PC-9 (cell line): ENCODE data around the gene ARPC3. TPM values are rescaled to one million over a fixed set of nuclear protein-coding genes. Genes with fewer than 3 reads are reported as not detected.

Experiments
- BruUV-seq: library from RNA; stranded (reverse); fragments of 400-500 nt; replicated peaks from 2 replicates; lab custom pipeline; 2021; lab: Mats Ljungman, UMichigan
- CTCF ChIA-PET: fragments of 300-600 bp; sonication (Branson Sonifier 250); formaldehyde crosslinking; loops from one replicate; lab custom pipeline; 2022; ENCODE audit warnings: antibody characterized with exemption; lab: Charles Lee
- POLR2A ChIA-PET: fragments of 300-600 bp; sonication (Branson Sonifier 250); formaldehyde crosslinking; loops from one replicate; lab custom pipeline; 2022; ENCODE audit warnings: antibody characterized with exemption; ENCODE audit not compliant: unreplicated experiment; lab: Charles Lee
- DNase-seq, 2 experiments: peaks; one replicate each; pipeline versions ENCODE4 v3.0.0 to v3.0.0-alpha.2; 2015 to 2022; ENCODE audit warnings: mixed read lengths in 1 of 2
- H2AFZ ChIP-seq: fragments of 200-600 bp; sonication (generic); 2 replicates; pipeline ENCODE4 v1.8.1; 2017; ENCODE audit warnings: antibody characterized with exemption
- H3F3A ChIP-seq: fragments of 200-600 bp; sonication (generic); 2 replicates; pipeline ENCODE4 v1.8.1; 2017; ENCODE audit warnings: antibody characterized with exemption, mild to moderate bottlenecking, low read depth; ENCODE audit not compliant: insufficient read depth
- H3K27ac ChIP-seq: fragments of 200-600 bp; sonication (generic); 2 replicates; pipeline ENCODE4 v1.6.1; 2016; ENCODE audit warnings: mixed run types
- H3K27me3 ChIP-seq: fragments of 200-600 bp; sonication (generic); 2 replicates; pipeline ENCODE4 v1.6.1; 2016; ENCODE audit warnings: low read depth, mixed run types; ENCODE audit not compliant: insufficient read depth
- H3K36me3 ChIP-seq: fragments of 200-600 bp; sonication (generic); 2 replicates; pipeline ENCODE4 v1.6.1; 2016; ENCODE audit warnings: low read depth, mixed run types
- H3K4me1 ChIP-seq: fragments of 200-600 bp; sonication (generic); replicated peaks from 2 replicates; pipeline ENCODE4 v1.6.1; 2016; ENCODE audit warnings: mixed run types; ENCODE audit not compliant: insufficient read depth
- H3K4me2 ChIP-seq: fragments of 200-600 bp; sonication (generic); 2 replicates; pipeline ENCODE4 v1.6.1; 2017; ENCODE audit warnings: mixed run types
- H3K4me3 ChIP-seq: fragments of 200-600 bp; sonication (generic); 2 replicates; pipeline ENCODE4 v1.6.1; 2016; ENCODE audit warnings: mixed run types
- H3K79me2 ChIP-seq: fragments of 200-600 bp; sonication (generic); 2 replicates; pipeline ENCODE4 v1.6.1; 2017; ENCODE audit warnings: low read depth, mixed run types
- H3K9me2 ChIP-seq: fragments of 200-600 bp; sonication (generic); 2 replicates; pipeline ENCODE4 v1.8.1; 2017; ENCODE audit warnings: mild to moderate bottlenecking; ENCODE audit not compliant: insufficient read depth
- H3K9me3 ChIP-seq: fragments of 200-600 bp; sonication (generic); 2 replicates; pipeline ENCODE4 v1.8.1; 2016; ENCODE audit warnings: low read depth; ENCODE audit not compliant: insufficient read depth
- H4K20me1 ChIP-seq: fragments of 200-600 bp; sonication (generic); 2 replicates; pipeline ENCODE4 v1.8.1; 2017; ENCODE audit not compliant: insufficient read depth
- EZH2 ChIP-seq: fragments of 200-600 bp; sonication (generic); IDR thresholded peaks from 2 replicates; pipeline ENCODE4 v1.8.0; 2017; ENCODE audit warnings: antibody characterized with exemption, low read depth
- intact Hi-C: fragments of 100-400 bp; cut with micrococcal nuclease; formaldehyde crosslinking; loops from one replicate; pipeline ENCODE4 v1.10.0; 2022; ENCODE audit not compliant: unreplicated experiment
- total RNA-seq: library from RNA; stranded (reverse); gene quantifications from 2 replicates; pipeline ENCODE4 v1.2.3, GENCODE V29; 2021
- TF ChIP-seq, protein P1 (sequence below): fragments of 200-600 bp; sonication (generic); conservative IDR thresholded peaks from 2 replicates; pipeline ENCODE4 v1.6.1; 2017; ENCODE audit warnings: mixed run types, antibody characterized with exemption, mild to moderate bottlenecking, moderate library complexity

The ARPC3 gene
- total RNA-seq, 1 experiment from 2014 or later = 229 TPM

DNA sequence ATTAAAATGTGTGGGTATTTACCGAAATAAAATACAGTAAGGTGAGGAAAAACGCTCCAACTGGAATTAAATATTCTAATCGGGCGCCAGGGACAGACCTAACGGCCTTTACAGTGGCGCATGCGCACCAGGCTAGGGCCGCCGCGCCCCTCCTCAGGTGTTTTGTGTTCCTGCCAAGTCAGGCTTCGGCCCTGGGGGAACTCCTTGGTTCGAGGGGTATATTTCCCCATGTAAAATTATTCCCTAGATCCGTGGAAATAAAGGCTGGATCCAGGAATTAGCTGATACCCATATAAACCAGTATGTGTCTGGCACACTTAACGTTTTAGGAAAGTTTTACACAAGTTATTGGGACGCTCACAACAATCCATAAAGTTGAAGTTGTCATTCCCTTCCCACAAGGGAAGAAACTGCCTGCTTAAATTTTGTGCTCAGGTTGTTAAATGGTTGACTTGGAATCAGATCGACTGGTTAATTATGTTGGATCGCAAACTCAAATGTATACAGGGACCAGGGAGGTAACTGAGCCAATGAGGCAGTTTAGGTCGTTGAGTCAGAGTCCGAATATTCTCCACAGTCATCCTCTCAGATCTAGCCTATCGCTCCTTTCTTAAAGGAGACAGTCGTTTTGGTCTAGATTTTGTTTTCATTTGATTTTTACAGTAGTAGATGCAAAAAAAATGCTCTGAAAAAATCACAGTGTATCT, 46.0 kb downstream of the ARPC3 start:
- peak overlapping the region; percentile 100 for H2AFZ ChIP-seq
- peak; percentile 65 to 71 for DNase-seq
- H3K9me2 ChIP-seq = no peaks in the 10 kb centered on the region
- peaks cover 43% of the 10 kb centered on the region for H3K79me2 ChIP-seq
- CTCF ChIA-PET = interaction anchor here (0.6 kb wide), 2 partner anchors 304 to 518 kb away, joined by 6 to 14 read pairs; no protein-coding TSS in a partner anchor
- H3K27ac ChIP-seq = peak overlapping the region; percentile 88
- H3K4me2 ChIP-seq = peak overlapping the region; percentile 86
- no peaks in the 10 kb centered on the region for H3K27me3 ChIP-seq
- peaks cover 11% of the 10 kb centered on the region for H3K4me1 ChIP-seq
- H3F3A ChIP-seq = peaks cover 8% of the 10 kb centered on the region
- TSS peak; percentile 91 for BruUV-seq
- POLR2A ChIA-PET = interaction anchor here (0.6 kb wide), 1 partner anchor 345 kb away, joined by 4 read pairs; no protein-coding TSS in a partner anchor
- H3K9me3 ChIP-seq = no peaks in the 10 kb centered on the region
- H3K4me3 ChIP-seq = peak overlapping the region; percentile 91
- TF ChIP-seq, protein P1, sequence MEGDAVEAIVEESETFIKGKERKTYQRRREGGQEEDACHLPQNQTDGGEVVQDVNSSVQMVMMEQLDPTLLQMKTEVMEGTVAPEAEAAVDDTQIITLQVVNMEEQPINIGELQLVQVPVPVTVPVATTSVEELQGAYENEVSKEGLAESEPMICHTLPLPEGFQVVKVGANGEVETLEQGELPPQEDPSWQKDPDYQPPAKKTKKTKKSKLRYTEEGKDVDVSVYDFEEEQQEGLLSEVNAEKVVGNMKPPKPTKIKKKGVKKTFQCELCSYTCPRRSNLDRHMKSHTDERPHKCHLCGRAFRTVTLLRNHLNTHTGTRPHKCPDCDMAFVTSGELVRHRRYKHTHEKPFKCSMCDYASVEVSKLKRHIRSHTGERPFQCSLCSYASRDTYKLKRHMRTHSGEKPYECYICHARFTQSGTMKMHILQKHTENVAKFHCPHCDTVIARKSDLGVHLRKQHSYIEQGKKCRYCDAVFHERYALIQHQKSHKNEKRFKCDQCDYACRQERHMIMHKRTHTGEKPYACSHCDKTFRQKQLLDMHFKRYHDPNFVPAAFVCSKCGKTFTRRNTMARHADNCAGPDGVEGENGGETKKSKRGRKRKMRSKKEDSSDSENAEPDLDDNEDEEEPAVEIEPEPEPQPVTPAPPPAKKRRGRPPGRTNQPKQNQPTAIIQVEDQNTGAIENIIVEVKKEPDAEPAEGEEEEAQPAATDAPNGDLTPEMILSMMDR = no peak
- TF ChIP-seq EZH2 = no peak
- 0 out of 2 replicates have a peak, but pooled peaks cover 14% of the 10 kb centered on the region for H3K36me3 ChIP-seq
- intact Hi-C loops = loop anchor here (1.0 kb wide), 1 partner anchor 27 kb away; no protein-coding TSS in a partner anchor
- H4K20me1 ChIP-seq = no peaks in the 10 kb centered on the region

DNA sequence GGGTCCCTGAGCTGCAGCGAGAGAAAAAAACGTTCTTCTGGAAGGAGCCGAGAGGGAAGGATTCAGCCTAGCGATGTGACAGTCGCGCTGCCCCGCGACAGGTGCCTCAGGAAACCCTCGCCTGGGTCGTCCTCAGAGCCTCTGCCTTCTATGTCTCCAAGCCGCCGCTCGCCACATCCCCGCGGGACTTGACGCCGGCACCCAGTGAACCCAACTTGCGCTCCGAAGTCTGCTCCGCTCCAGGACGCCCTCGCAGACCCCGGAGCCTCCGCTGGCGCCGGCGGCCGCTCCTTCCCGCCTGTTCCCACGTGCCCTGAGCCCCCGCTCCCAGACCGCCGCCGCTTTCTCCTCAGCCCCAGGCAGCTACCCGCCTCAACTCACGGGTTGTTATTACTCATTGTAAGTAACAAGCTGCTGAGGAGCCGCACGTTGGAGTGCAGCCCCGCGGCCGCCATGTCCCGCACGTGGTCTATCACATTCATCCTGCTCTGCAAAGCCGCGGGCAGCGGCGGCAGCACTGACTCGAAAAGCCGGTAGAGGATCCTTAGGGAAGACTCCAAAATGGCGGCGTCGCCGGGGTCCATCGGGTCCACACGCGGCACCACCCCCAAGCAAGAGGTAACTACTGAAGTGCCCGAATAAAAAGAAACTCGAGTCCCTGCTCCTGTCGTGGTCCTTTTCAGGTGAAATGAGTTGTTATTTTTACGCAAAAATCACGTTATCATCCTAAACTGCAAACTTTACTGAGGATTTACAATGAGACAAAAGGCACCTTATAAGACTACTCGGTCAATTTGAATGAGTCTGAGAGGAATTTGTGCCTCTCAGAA, 46.8 kb downstream of the ARPC3 start, which contains the start of gene ANAPC7:
Gene ANAPC7, minus strand, starts transcription at position 563 of the 830 bp plus-strand sequence. Its CDS starts 81 bp downstream, at position 482.
- TF ChIP-seq EZH2 = no peak
- TF ChIP-seq, protein P1 = 0 out of 2 replicates have a peak, but pooled peaks have one; percentile 4
- Histone ChIP-seq H2AFZ (peak within 1 kb of the TSS; percentile 100), H3K4me3 (peak within 1 kb of the TSS; percentile 91), H3K27me3 (no peaks in the 10 kb centered on the region), H3K27ac (peak within 1 kb of the TSS; percentile 88), H3F3A (peaks cover 8% of the 10 kb centered on the region), H3K79me2 (peaks cover 51% of the 10 kb centered on the region), H4K20me1 (no peaks in the 10 kb centered on the region), H3K9me3 (no peaks in the 10 kb centered on the region), H3K9me2 (no peaks in the 10 kb centered on the region), H3K36me3 (peaks cover 17% of the 10 kb centered on the region; the same call in 1 of the 2 replicates), H3K4me2 (peak within 1 kb of the TSS; percentile 86), H3K4me1 (peaks cover 11% of the 10 kb centered on the region)
- ChIA-PET CTCF (interaction anchor here (0.6 kb wide), 1 partner anchor 303 kb away, joined by 6 read pairs; no protein-coding TSS in a partner anchor), POLR2A (no interaction called here)
- TSS peak; percentile 44 for BruUV-seq
- peak; percentile 81 to 87 for DNase-seq
- intact Hi-C loops = loop anchor here (1.0 kb wide), 1 partner anchor 28 kb away; no protein-coding TSS in a partner anchor

Other genes with a start within 250 kb of the ARPC3 start
- 127 and 154 TPM in 2 replicates for gene ATP2A2, start 169.1 kb downstream of the ARPC3 start, total RNA-seq
- gene ANAPC7, start 46.6 kb downstream of the ARPC3 start, total RNA-seq = 48.7 and 52.4 TPM in 2 replicates
- 28.5 and 35.1 TPM in 2 replicates for gene GPN3, start 17.9 kb upstream of the ARPC3 start, total RNA-seq
- 7.7 and 8.0 TPM in 2 replicates for gene FAM216A, start 18.5 kb upstream of the ARPC3 start, total RNA-seq
- gene VPS29, start 51.8 kb upstream of the ARPC3 start, total RNA-seq = 78.3 and 114 TPM in 2 replicates
- 1.6 and 2.3 TPM in 2 replicates for gene RAD9B, start 52.0 kb upstream of the ARPC3 start, total RNA-seq
- 16.0 and 18.3 TPM in 2 replicates for gene PPTC7, start 133.0 kb upstream of the ARPC3 start, total RNA-seq
- gene TCTN1, start 163.8 kb upstream of the ARPC3 start, total RNA-seq = 58.3 and 66.8 TPM in 2 replicates
- gene HVCN1, start 238.8 kb upstream of the ARPC3 start, total RNA-seq = 3.4 and 3.6 TPM in 2 replicates